RKO (cell line): ENCODE measurements around the gene CXCL17.

Experiments used
- DNase-seq: peaks from one replicate; pipeline ENCODE4 v3.0.0-alpha.2; 2016; ENCODE audit warnings: low spot score

CXCL17 gene

DNA sequence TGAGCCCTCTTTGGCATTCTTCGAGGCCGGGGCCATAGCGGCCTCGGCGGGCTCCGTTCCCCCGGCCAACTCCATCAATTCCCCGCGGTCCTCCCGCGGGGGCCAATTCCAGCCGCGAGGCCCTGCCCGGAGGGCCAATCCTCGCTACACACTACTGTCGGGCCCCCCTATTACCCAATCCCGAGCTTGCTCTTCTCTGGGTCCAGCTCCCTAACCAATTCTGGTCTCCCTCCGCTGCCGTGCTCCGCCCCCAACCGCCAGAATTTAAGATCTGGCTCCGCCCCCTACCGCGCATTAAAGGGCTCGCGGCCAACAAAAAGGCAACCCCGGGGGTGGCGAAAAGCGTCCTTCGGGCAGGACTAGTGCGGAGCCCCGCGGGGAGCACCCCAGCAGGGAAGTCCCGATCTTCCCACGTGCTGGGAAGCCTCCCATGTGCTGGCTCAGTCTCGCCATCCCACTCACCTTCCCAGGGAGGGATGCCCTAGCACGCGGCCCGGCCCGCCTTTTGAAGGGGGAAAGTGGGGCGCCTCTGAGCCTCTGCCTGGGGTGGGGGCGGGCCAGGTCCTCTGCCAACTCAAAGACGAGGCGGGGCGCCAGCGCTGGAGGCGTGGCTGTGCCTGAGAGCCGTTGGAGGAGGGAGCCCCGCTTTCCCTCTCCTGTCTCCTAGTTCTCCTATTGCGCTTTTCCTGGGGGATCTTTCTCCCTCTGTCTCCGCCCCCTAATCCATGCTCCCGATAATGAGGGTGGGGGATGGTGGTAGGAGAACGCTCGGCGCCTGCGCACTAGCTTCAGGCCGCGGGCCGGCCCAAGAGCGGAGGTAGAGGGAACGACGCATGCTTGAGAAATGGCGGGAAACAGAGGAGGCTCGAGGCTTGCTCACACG lies 19.0 kb downstream of the CXCL17 start:
- peak; percentile 96 for DNase-seq

GRCh38 chr19:42422901-42423461 lies 19.8 kb downstream of the CXCL17 start:
- DNase-seq: peak; percentile 69

DNA sequence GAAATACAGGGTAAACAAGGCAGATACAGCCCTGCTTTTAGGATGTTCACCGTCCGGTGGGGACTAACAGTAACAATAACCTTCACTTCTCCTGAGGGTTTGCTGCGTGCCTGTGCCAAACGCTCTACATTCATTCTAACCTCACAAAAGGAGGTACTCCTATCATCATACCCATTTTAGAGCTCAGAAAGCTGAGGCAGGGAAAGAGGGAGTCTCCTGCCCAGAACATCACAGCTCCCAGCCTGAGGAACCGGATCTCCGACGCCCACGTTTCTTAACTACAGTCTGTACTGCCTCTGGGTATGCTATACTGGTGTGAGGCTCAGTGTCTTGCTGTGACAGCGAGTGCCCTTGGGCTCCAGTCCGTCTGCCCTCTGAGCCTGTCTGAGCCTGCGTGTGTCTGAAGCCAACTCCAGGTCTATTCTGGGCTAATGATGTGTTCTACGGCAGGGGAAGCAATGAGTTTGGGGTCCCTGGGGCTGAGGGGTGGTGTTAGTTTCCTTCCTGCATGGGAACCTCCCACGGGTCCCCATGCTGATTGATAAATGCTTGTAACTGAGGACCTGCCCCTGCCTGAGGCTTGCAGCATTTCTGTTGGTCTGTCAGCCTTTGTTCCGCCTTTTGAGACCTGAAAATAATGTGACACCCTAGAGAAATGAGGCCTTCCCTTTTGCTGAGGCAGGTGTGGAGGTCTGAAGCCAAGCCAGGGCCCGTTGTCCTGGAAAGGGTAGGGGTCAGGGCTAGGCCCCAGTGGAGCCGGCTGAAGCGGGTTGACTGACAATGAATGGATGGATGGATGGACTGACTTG lies 20.4 kb downstream of the CXCL17 start:
- peak; percentile 48 for DNase-seq

- peak; percentile 65 for DNase-seq
Measured at GRCh38 chr19:42421591-42422031, 21.1 kb downstream of the CXCL17 start.

DNA sequence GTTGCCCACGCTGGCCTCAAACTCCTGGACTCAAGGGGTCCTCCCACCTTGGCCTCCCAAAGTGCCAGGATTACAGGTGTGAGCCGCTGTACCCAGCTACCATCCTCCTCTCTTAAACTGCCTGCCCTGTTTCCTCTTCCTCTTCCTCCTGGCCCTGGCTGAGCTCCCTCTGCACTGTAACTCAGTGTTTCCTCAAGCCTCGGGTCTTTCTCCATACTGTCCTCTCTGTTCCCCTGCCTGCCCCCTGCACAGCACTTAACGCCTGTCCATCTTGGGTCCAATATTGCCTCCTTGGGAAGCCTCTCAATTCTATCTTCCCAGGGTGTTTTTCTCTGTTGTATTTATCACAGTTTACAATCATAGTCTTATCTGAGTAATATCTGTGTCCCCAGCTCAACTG lies 21.6 kb downstream of the CXCL17 start:
- DNase-seq: no peak

GRCh38 chr19:42420055-42420544 lies 22.6 kb downstream of the CXCL17 start:
- peak; percentile 83 for DNase-seq

DNA sequence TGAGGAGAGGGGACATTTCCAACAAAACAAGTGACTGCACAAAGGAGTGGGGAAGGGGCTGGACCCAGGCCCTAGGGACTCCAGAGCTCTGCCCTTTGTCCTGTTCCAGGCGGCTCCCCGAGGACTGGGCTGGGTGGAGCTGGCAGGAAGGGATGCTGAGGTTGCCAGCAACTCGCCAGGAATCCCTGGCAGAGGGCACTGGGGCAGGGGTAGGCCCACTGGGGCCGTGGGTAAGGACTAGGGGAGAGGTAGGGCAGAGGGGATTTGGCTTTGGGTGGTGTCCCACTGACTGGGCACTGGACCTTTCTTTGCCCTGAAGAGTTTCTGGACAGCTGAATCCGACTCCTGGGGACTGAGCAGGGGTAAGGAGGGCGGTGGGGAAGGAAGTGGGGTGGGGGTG lies 23.4 kb downstream of the CXCL17 start:
- no peak for DNase-seq

DNA sequence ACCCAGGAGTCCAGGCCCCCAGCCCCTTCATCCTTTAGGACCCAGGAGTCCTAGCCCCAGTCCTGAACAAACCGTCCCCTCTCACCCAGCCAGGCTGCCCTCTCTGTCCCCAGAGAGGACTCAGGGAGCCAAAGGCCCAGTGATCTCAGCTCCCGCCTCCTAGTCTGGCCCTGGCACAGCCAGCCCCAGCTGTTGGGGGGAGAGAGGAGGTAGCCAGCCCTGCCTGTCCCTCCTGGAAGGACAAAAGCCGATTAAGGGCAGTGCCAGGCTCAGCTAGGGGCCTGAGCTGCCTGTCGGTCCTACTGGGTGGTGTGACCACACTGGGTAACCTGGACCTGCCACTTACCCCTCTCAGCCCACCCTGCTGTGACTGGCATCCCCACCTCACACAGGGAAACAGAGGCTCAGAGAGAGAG lies 30.1 kb downstream of the CXCL17 start:
- DNase-seq: no peak

DNA sequence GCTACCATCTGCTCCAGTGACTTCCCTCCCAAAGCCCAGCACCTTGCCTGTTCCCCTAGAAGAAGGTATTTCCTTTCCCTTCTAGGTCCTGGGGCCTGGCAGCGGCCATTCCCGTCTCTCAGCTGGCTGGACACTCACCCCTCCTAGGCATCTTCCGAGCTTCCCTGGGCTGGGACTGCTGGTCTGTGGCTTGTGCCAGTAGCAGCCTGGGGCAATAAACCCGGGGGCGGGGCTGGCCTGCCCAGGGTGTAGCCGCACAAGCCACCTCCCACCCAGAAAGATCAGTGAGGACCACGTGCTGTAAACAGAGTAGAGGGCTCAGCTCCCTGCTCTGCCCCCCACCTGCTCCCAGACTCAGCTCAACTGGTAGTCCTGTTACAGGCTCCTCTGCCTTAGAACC lies 30.5 kb downstream of the CXCL17 start:
- DNase-seq: no peak

DNA sequence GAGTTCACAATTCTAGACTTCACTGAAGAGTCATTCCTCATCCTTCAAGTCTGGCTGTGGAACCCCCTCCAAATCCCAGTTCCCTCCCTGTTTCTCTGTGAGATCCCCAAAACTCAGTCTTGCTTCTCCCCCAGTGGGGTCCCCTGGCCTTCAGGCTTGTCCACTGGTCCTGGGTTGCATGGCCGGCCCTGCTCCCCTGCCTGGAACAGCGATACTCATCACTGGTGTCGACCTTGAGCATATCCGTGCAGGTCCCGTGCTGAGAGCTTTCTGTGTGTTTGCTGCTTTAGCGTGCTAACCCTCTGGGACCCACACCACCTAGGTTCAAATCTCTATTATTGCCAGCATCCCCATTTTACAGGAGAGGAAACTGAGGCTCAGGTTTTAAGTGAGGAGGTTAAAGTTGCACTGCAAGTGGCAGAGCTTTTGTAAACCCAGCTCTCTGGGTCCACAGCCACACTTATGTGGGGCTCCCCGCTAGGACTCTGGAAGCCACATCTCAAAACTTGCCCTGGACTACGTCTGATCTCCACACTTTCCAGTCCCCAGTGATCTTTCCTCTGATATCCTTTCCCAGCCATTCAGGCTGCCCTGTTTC lies 31.1 kb downstream of the CXCL17 start:
- DNase-seq: no peak

DNA sequence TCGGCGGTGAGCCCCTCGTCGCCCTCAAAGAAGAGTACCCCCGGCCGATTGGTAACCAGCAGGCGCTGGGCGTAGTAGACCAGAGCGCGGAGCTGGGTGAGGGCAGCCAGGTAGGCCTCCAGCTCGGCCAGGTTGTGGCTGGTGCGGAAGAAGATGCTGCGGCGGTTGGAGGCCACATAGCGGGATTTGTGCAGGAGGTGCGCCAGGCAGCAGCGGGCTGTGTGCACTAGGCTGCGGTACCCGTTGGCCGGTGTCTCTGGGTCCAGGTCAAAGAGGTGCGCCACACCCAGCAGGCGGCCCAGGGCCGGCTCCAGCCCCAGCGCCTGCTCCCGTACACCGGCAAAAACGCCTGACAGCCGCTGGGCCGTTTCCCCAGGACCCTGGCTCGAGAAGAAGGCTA lies 32.4 kb downstream of the CXCL17 start:
- DNase-seq: no peak

- DNase-seq: no peak
Measured at GRCh38 chr19:42409477-42409876, 33.3 kb downstream of the CXCL17 start.

GRCh38 chr19:42407816-42408175 lies 35.0 kb downstream of the CXCL17 start:
- no peak for DNase-seq

GRCh38 chr19:42407085-42407815 lies 35.5 kb downstream of the CXCL17 start:
- DNase-seq: no peak

DNA sequence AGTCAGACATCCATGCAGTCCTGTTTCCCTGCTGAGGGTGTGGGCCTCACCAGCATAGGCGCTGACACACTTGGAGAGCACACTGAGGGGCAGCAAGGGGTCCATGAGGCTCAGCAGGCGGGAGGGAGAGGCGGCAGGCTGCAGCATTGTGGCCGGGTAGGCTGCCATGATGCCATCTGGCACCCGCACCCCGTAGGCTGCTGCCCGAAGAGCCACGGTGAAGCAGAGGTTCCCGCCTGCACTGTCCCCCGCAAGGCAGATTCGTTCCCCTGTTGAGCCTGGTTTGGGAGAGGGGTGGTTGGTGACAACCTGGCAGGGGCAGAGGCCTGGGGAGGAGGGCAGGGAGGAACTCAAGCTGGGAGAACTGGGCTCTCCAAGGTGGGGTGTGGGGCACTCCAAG lies 36.6 kb downstream of the CXCL17 start:
- no peak for DNase-seq

DNA sequence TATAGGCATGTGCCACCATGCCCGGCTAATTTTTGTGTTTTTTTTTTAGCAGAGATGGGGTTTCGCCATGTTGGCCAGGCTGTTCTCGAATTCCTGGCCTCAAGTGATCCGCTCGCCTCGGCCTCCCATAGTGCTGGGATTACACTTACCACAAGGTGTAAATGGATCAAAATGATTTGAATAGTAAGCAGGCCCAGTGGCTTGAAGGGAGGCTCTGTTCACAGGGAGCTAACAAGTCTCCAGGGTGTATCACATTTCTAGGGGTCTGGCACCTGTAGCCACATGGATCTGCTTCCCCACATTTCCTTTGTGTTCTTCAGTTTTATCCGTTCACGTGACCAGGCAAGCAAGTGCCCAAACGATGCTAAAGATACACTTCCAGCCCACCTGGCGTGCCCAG lies 39.2 kb downstream of the CXCL17 start:
- DNase-seq: no peak

DNA sequence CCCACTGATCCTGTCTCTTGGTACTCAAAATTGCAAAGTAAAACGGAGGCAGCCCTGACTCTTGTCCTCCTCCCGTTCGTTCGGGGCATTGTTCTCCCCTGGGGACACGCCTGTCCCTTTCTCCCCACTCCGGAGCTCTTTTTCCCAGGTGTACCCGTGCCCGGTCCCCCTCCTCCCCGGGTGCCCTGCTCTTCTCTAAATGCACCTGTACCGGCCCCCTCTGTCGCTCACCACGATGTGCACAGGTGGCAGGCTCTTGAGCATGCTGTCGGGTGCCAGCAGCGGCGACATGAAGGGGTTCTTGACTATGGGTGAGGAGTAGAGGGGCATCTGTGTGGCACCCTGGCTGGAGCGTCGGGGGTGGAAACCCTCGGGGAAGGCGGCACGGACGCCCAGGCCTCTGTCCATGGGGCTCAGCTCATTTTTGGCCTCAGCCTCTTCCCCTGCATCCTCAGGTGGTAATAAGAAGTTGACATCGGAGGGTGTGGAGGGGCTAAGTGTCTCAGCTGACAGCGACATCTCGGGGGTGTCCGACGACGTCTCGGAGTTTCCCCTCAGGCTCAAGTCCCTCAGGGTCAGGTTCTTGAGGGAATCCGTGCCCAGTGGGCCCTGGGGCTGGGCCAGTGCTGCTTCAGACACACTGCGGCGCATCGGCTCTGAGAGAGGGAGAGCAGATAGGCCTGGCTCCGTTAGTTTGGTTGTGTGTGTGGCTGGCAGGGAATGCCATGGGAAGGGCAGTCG lies 40.2 kb downstream of the CXCL17 start:
- no peak for DNase-seq

DNA sequence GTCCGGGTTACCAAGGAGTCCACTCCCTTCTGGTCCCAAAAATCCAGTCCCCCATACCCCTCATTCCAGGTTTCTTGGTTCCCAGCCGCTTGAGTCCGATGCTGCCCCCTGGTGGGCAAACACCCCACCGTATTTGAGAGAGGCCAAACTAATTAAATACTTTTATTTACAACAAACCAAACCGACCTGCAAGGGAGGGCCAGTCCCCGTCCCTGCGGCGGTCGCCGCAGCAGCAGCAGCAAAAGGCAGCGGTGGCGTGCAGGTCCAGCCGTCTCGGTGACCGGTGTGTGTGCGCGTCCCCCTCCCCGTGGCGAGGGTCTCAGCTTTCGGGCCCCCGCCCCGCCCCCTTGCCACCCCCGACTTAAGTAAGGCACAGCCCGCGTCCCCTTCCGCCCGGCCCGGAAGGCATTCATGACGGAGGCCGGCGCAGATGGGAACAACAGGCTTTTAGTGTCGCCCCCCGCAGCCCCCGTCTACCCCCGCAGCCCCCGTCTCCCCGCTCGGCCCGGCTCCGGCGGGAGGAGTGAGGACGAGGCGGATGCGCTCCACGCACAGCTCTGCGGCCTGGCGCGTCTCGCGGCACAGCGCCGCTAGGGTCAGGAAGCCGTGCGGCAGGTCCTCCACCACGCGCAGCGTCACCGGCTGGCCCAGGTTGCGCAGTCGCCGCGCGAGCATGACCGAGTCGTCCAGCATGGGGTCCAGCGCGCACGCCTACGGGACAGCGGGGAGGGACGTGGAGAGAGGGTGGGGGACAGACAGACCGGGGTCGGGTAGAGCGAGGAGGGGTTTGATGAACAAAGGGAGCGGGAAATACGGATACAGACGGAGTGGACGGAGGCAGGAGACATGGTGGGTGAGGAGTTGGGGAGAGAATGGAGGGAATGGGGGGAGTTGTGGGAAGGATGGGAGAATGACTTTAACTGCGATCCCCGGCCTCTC lies 41.1 kb downstream of the CXCL17 start:
- peak; percentile 67 for DNase-seq

DNA sequence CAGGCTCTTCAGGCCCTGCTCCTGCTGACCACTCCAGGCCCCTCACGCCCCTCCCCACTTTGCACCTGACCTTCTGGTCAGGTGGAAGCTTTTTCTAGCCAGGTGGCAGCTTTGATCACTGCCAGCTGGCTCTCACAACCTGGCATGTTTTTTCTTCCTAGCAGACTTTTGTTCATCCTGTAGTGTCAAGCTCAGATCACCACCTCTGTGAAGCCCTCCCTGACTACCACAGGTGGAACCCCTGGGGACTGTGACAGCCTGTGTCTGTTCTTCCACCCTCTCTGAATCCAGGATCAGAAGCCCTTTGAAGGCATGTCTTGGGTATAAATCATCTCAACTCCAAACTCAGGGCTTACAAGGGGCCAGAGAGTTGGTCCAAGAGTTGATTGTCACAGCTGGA lies 42.3 kb downstream of the CXCL17 start:
- no peak for DNase-seq
